ENCODE measurements around the gene PRICKLE2. TPM values are rescaled to one million over a fixed set of nuclear protein-coding genes. Genes with fewer than 3 reads are reported as not detected.

The PRICKLE2 gene
- polyA plus RNA-seq, 3 donors, result not detected

- DNase-seq, result no peak
- H3K9me3 ChIP-seq (replicated peaks in 1 of 2; ENCODE audit: control insufficient read depth in 1 of 2, insufficient read depth in 1 of 2, low read length in 2 of 2), result peaks cover 0 to 5% of the 10 kb centered on the region in 2 donors
- Mint-ChIP-seq H3K27me3 (ENCODE audit: low read depth in 3 of 3) (peaks cover 0 to 2% (median 1%) of the 10 kb centered on the region in 3 donors), H3K9me3 (peaks cover 0 to 11% (median 2%) of the 10 kb centered on the region in 7 donors), H3K4me1 (no peaks in the 10 kb centered on the region), H3K36me3 (no peaks in the 10 kb centered on the region), H3K4me3 (no peak overlapping the region), H3K27ac (no peak overlapping the region)
- H4K20me1 ChIP-seq (ENCODE audit: insufficient read depth, low read length), result no peaks in the 10 kb centered on the region
- H3K9ac ChIP-seq (ENCODE audit: insufficient read depth, low read length, poor library complexity, severe bottlenecking), result no peak overlapping the region
- no peaks in the 10 kb centered on the region for H3K4me1 ChIP-seq (ENCODE audit: control insufficient read depth in 1 of 2, insufficient read depth in 2 of 2, low read length in 2 of 2)
- no peak overlapping the region for H3K27ac ChIP-seq (ENCODE audit: low read depth in 1 of 2, low read length in 2 of 2)
- no peak overlapping the region for H3K4me3 ChIP-seq (replicated peaks in 1 of 3; ENCODE audit: low read depth in 2 of 3, low read length in 3 of 3)
- no peaks in the 10 kb centered on the region for H3K36me3 ChIP-seq (replicated peaks in 1 of 2; ENCODE audit: control insufficient read depth in 1 of 2, insufficient read depth in 2 of 2, low read length in 2 of 2)
- WGBS (ENCODE audit: insufficient coverage), result 65% methylated on average over 2 of the region's 9 CpGs
- no peak overlapping the region for H2AFZ ChIP-seq (ENCODE audit: insufficient read depth, low read depth, low read length, poor library complexity, severe bottlenecking)
- no peaks in the 10 kb centered on the region for H3K79me2 ChIP-seq (ENCODE audit: insufficient read depth, low read length)
- TF ChIP-seq, protein P1, sequence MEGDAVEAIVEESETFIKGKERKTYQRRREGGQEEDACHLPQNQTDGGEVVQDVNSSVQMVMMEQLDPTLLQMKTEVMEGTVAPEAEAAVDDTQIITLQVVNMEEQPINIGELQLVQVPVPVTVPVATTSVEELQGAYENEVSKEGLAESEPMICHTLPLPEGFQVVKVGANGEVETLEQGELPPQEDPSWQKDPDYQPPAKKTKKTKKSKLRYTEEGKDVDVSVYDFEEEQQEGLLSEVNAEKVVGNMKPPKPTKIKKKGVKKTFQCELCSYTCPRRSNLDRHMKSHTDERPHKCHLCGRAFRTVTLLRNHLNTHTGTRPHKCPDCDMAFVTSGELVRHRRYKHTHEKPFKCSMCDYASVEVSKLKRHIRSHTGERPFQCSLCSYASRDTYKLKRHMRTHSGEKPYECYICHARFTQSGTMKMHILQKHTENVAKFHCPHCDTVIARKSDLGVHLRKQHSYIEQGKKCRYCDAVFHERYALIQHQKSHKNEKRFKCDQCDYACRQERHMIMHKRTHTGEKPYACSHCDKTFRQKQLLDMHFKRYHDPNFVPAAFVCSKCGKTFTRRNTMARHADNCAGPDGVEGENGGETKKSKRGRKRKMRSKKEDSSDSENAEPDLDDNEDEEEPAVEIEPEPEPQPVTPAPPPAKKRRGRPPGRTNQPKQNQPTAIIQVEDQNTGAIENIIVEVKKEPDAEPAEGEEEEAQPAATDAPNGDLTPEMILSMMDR (IDR thresholded peaks at IDR 0.05), result no peak
- intact Hi-C loops (cut with micrococcal nuclease), result no loop called here
- no peak overlapping the region for H3K4me2 ChIP-seq (replicated peaks; ENCODE audit: extremely low read depth, low read length, poor library complexity, severe bottlenecking)
- H3K27me3 ChIP-seq (ENCODE audit: control insufficient read depth in 2 of 2, insufficient read depth in 2 of 2, low read length in 2 of 2), result no peaks in the 10 kb centered on the region
Observed at GRCh38 chr3:64244011-64244942, 19.0 kb upstream of the PRICKLE2 start.

- TF ChIP-seq, protein P1 (IDR thresholded peaks at IDR 0.05), result no peak
- Histone ChIP-seq H3K9ac (ENCODE audit: insufficient read depth, low read length, poor library complexity, severe bottlenecking) (no peak overlapping the region), H3K27me3 (ENCODE audit: control insufficient read depth in 2 of 2, insufficient read depth in 2 of 2, low read length in 2 of 2) (no peaks in the 10 kb centered on the region), H3K4me3 (replicated peaks in 1 of 3; ENCODE audit: low read depth in 2 of 3, low read length in 3 of 3) (no peak overlapping the region), H3K36me3 (replicated peaks in 1 of 2; ENCODE audit: control insufficient read depth in 1 of 2, insufficient read depth in 2 of 2, low read length in 2 of 2) (no peaks in the 10 kb centered on the region), H3K79me2 (ENCODE audit: insufficient read depth, low read length) (no peaks in the 10 kb centered on the region), H3K9me3 (replicated peaks in 1 of 2; ENCODE audit: control insufficient read depth in 1 of 2, insufficient read depth in 1 of 2, low read length in 2 of 2) (peaks cover 2 to 24% of the 10 kb centered on the region in 2 donors), H2AFZ (ENCODE audit: insufficient read depth, low read depth, low read length, poor library complexity, severe bottlenecking) (no peak overlapping the region), H3K4me1 (ENCODE audit: control insufficient read depth in 1 of 2, insufficient read depth in 2 of 2, low read length in 2 of 2) (no peaks in the 10 kb centered on the region), H3K4me2 (replicated peaks; ENCODE audit: extremely low read depth, low read length, poor library complexity, severe bottlenecking) (no peak overlapping the region), H4K20me1 (ENCODE audit: insufficient read depth, low read length) (no peaks in the 10 kb centered on the region), H3K27ac (ENCODE audit: low read depth in 1 of 2, low read length in 2 of 2) (no peak overlapping the region)
- Mint-ChIP-seq H3K27ac (no peak overlapping the region), H3K4me3 (no peak overlapping the region), H3K9me3 (peaks cover 3 to 15% (median 11%) of the 10 kb centered on the region in 7 donors), H3K4me1 (no peaks in the 10 kb centered on the region), H3K27me3 (ENCODE audit: low read depth in 3 of 3) (peaks cover 0 to 3% (median 0%) of the 10 kb centered on the region in 3 donors), H3K36me3 (no peaks in the 10 kb centered on the region)
- DNase-seq, result no peak
- intact Hi-C loops (cut with micrococcal nuclease), result no loop called here
- 100% methylated on average over 2 of the region's 2 CpGs for WGBS (ENCODE audit: insufficient coverage)
Observed at GRCh38 chr3:64242435-64242834, 17.2 kb upstream of the PRICKLE2 start.

All from CD14-positive monocyte (primary cell).